Activated T-cell treated with anti-CD3 and anti-CD28 coated beads, Interleukin-2, amount 50 U/mL, for 24 hours (primary cell): ENCODE data around the gene DDHD1.

Source experiments
- DNase-seq: peaks from one replicate; pipeline ENCODE4 v3.0.0-alpha.2; 2020
- H3K27ac Mint-ChIP-seq: 2 replicates; pipeline ENCODE4 v1.8.0; 2020; ENCODE audit warnings: mild to moderate bottlenecking, mixed read lengths
- H3K27me3 Mint-ChIP-seq: 2 replicates; pipeline ENCODE4 v1.8.0; 2020; ENCODE audit warnings: mixed read lengths
- H3K36me3 Mint-ChIP-seq: 2 replicates; pipeline ENCODE4 v1.8.0; 2020; ENCODE audit warnings: low read depth, mixed read lengths
- H3K4me1 Mint-ChIP-seq: 2 replicates; pipeline ENCODE4 v1.8.0; 2020; ENCODE audit warnings: low read depth, mixed read lengths
- H3K4me3 Mint-ChIP-seq: 2 replicates; pipeline ENCODE4 v1.8.0; 2020; ENCODE audit warnings: mild to moderate bottlenecking, moderate library complexity, mixed read lengths
- H3K9me3 Mint-ChIP-seq: 2 replicates; pipeline ENCODE4 v1.8.0; 2020; ENCODE audit warnings: mixed read lengths

Gene DDHD1

GRCh38 chr14:52987514-52987913 lies 165.6 kb downstream of the DDHD1 start:
- Mint-ChIP-seq H3K4me3 (no peak overlapping the region), H3K27ac (no peak overlapping the region), H3K36me3 (no peaks in the 10 kb centered on the region), H3K9me3 (no peaks in the 10 kb centered on the region), H3K27me3 (no peaks in the 10 kb centered on the region), H3K4me1 (no peaks in the 10 kb centered on the region)
- DNase-seq: no peak

- Mint-ChIP-seq H3K36me3 (no peaks in the 10 kb centered on the region), H3K4me1 (no peaks in the 10 kb centered on the region), H3K4me3 (no peak overlapping the region), H3K9me3 (no peaks in the 10 kb centered on the region), H3K27ac (no peak overlapping the region), H3K27me3 (no peaks in the 10 kb centered on the region)
- no peak for DNase-seq
Observed at GRCh38 chr14:52987042-52987441, 166.1 kb downstream of the DDHD1 start.
